ENCODE data around the gene UNKL.

DNA sequence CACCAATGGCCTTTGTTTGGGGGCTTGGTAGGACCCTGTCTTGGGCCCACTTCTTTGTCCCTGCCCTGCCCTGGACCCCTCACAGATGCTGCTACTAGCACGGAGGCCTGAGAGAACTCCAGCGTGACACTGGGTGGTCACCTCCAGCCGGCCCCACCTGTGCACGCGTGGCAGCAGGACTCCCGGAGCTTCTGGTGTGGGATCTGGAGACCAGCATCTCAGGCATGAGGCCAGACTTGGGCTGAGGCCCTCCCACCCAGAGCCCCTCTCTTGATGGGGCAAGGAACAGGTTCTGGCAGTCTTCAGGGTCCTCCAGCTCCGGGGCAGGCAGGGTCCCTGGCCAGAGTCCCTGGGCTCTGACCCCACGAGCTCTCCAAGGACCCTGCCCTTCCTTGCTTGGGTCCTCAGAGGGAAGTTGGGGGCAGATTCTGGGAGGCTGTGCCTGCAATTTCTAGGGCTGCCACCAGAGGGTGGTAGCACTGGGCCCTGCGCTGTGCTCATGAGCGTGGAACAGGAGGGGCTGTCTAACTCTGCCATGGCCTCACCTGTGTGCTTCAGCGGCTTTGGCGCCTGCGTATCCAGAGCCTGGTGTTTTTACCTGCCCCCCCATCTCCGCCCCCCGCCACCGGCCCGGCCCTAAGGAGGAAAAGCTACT, 84.1 kb downstream of the UNKL start:
- TF ChIP-seq POLR2AphosphoS5 (IDR thresholded peaks at IDR 0.05; ENCODE audit: low read depth, low read length): no peak
- TF ChIP-seq, protein P1, sequence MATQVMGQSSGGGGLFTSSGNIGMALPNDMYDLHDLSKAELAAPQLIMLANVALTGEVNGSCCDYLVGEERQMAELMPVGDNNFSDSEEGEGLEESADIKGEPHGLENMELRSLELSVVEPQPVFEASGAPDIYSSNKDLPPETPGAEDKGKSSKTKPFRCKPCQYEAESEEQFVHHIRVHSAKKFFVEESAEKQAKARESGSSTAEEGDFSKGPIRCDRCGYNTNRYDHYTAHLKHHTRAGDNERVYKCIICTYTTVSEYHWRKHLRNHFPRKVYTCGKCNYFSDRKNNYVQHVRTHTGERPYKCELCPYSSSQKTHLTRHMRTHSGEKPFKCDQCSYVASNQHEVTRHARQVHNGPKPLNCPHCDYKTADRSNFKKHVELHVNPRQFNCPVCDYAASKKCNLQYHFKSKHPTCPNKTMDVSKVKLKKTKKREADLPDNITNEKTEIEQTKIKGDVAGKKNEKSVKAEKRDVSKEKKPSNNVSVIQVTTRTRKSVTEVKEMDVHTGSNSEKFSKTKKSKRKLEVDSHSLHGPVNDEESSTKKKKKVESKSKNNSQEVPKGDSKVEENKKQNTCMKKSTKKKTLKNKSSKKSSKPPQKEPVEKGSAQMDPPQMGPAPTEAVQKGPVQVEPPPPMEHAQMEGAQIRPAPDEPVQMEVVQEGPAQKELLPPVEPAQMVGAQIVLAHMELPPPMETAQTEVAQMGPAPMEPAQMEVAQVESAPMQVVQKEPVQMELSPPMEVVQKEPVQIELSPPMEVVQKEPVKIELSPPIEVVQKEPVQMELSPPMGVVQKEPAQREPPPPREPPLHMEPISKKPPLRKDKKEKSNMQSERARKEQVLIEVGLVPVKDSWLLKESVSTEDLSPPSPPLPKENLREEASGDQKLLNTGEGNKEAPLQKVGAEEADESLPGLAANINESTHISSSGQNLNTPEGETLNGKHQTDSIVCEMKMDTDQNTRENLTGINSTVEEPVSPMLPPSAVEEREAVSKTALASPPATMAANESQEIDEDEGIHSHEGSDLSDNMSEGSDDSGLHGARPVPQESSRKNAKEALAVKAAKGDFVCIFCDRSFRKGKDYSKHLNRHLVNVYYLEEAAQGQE (IDR thresholded peaks at IDR 0.05; ENCODE audit: insufficient read depth in 1 of 2, low read depth in 2 of 2, low read length in 2 of 2): no peak
- TF ChIP-seq FOXP2 (optimal IDR thresholded peaks at IDR 0.05; ENCODE audit: borderline replicate concordance, extremely low read depth, extremely low read length, insufficient read depth): no peak
- TF ChIP-seq TAF1 (IDR thresholded peaks at IDR 0.05; ENCODE audit: borderline replicate concordance, insufficient read depth, low read length): no peak
- no peak for TF ChIP-seq SIN3A (IDR thresholded peaks at IDR 0.05; ENCODE audit: borderline replicate concordance, insufficient read depth, low read length)
